ENCODE results near the gene PLA2G3. TPM values are rescaled to one million over a fixed set of nuclear protein-coding genes. Genes with fewer than 3 reads are reported as not detected.

The PLA2G3 gene
- total and polyA plus RNA-seq, 2 experiments from 2014 or later = 18.0 to 34.5 TPM

DNA sequence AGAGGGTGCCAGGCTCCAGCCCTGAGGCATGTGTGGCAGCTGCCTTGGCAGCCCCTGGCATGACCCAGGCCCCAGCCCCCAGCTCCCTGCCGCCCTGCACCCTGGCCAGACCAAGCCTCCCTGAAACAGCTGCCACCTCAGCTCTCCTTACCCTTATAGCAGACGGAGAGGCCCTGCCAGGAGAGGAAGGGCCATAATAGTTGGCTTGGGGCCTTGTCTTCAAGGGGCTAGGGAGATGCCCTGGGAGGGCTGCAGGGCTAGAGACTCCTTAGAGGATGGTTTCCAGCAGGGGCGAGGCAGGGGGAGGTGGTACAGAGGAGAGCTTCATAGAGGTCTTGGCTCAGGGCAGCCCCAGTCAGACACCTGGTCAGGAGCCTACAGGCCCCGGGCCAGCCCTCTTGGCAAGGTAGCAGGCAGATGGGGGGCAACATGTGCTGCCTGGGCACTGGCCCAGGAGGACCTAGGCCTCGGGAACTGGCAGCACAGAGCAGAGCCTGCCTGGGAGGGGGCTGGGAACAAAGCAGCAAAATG, 46.2 kb downstream of the PLA2G3 start:
- DNase-seq (ENCODE audit: low spot score) = no peak
- no peaks in the 10 kb centered on the region for H4K20me1 ChIP-seq (replicated peaks; ENCODE audit: insufficient read depth)

More for the DNA sequence above, 46.2 kb downstream of the PLA2G3 start:
- Histone ChIP-seq H3K4me2 (no peak overlapping the region), H3K27ac (ENCODE audit: low read depth) (no peak overlapping the region), H3K4me1 (ENCODE audit: insufficient read depth) (peaks cover 10% of the 10 kb centered on the region), H3K9me2 (ENCODE audit: insufficient read depth) (no peaks in the 10 kb centered on the region), H3K4me3 (no peak overlapping the region), H3K27me3 (ENCODE audit: insufficient read depth) (no peaks in the 10 kb centered on the region), H3K79me2 (replicated peaks; ENCODE audit: insufficient read depth) (no peaks in the 10 kb centered on the region), H3F3A (replicated peaks; ENCODE audit: low read depth) (0 out of 2 replicates have a peak, but pooled peaks cover 6% of the 10 kb centered on the region), H2AFZ (no peak overlapping the region), H3K36me3 (ENCODE audit: insufficient read depth) (no peaks in the 10 kb centered on the region)
- H3K4me3 Mint-ChIP-seq = no peak overlapping the region
- TF ChIP-seq POLR2AphosphoS5 (IDR thresholded peaks at IDR 0.05; ENCODE audit: low read depth) = no peak
- TF ChIP-seq, protein P1, sequence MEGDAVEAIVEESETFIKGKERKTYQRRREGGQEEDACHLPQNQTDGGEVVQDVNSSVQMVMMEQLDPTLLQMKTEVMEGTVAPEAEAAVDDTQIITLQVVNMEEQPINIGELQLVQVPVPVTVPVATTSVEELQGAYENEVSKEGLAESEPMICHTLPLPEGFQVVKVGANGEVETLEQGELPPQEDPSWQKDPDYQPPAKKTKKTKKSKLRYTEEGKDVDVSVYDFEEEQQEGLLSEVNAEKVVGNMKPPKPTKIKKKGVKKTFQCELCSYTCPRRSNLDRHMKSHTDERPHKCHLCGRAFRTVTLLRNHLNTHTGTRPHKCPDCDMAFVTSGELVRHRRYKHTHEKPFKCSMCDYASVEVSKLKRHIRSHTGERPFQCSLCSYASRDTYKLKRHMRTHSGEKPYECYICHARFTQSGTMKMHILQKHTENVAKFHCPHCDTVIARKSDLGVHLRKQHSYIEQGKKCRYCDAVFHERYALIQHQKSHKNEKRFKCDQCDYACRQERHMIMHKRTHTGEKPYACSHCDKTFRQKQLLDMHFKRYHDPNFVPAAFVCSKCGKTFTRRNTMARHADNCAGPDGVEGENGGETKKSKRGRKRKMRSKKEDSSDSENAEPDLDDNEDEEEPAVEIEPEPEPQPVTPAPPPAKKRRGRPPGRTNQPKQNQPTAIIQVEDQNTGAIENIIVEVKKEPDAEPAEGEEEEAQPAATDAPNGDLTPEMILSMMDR (conservative IDR thresholded peaks at IDR 0.05; ENCODE audit: low read depth in 2 of 2) = no peak
- no peak for TF ChIP-seq EZH2 (IDR thresholded peaks at IDR 0.05; ENCODE audit: low read depth, unreplicated experiment)
- no peak for TF ChIP-seq STAT1 (IDR thresholded peaks at IDR 0.05; ENCODE audit: unreplicated experiment)
- TF ChIP-seq, protein P2, sequence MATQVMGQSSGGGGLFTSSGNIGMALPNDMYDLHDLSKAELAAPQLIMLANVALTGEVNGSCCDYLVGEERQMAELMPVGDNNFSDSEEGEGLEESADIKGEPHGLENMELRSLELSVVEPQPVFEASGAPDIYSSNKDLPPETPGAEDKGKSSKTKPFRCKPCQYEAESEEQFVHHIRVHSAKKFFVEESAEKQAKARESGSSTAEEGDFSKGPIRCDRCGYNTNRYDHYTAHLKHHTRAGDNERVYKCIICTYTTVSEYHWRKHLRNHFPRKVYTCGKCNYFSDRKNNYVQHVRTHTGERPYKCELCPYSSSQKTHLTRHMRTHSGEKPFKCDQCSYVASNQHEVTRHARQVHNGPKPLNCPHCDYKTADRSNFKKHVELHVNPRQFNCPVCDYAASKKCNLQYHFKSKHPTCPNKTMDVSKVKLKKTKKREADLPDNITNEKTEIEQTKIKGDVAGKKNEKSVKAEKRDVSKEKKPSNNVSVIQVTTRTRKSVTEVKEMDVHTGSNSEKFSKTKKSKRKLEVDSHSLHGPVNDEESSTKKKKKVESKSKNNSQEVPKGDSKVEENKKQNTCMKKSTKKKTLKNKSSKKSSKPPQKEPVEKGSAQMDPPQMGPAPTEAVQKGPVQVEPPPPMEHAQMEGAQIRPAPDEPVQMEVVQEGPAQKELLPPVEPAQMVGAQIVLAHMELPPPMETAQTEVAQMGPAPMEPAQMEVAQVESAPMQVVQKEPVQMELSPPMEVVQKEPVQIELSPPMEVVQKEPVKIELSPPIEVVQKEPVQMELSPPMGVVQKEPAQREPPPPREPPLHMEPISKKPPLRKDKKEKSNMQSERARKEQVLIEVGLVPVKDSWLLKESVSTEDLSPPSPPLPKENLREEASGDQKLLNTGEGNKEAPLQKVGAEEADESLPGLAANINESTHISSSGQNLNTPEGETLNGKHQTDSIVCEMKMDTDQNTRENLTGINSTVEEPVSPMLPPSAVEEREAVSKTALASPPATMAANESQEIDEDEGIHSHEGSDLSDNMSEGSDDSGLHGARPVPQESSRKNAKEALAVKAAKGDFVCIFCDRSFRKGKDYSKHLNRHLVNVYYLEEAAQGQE (IDR thresholded peaks at IDR 0.05; ENCODE audit: unreplicated experiment) = no peak
- no peak for TF ChIP-seq NANOG (IDR thresholded peaks at IDR 0.05; ENCODE audit: borderline replicate concordance)
- TF ChIP-seq, protein P3, sequence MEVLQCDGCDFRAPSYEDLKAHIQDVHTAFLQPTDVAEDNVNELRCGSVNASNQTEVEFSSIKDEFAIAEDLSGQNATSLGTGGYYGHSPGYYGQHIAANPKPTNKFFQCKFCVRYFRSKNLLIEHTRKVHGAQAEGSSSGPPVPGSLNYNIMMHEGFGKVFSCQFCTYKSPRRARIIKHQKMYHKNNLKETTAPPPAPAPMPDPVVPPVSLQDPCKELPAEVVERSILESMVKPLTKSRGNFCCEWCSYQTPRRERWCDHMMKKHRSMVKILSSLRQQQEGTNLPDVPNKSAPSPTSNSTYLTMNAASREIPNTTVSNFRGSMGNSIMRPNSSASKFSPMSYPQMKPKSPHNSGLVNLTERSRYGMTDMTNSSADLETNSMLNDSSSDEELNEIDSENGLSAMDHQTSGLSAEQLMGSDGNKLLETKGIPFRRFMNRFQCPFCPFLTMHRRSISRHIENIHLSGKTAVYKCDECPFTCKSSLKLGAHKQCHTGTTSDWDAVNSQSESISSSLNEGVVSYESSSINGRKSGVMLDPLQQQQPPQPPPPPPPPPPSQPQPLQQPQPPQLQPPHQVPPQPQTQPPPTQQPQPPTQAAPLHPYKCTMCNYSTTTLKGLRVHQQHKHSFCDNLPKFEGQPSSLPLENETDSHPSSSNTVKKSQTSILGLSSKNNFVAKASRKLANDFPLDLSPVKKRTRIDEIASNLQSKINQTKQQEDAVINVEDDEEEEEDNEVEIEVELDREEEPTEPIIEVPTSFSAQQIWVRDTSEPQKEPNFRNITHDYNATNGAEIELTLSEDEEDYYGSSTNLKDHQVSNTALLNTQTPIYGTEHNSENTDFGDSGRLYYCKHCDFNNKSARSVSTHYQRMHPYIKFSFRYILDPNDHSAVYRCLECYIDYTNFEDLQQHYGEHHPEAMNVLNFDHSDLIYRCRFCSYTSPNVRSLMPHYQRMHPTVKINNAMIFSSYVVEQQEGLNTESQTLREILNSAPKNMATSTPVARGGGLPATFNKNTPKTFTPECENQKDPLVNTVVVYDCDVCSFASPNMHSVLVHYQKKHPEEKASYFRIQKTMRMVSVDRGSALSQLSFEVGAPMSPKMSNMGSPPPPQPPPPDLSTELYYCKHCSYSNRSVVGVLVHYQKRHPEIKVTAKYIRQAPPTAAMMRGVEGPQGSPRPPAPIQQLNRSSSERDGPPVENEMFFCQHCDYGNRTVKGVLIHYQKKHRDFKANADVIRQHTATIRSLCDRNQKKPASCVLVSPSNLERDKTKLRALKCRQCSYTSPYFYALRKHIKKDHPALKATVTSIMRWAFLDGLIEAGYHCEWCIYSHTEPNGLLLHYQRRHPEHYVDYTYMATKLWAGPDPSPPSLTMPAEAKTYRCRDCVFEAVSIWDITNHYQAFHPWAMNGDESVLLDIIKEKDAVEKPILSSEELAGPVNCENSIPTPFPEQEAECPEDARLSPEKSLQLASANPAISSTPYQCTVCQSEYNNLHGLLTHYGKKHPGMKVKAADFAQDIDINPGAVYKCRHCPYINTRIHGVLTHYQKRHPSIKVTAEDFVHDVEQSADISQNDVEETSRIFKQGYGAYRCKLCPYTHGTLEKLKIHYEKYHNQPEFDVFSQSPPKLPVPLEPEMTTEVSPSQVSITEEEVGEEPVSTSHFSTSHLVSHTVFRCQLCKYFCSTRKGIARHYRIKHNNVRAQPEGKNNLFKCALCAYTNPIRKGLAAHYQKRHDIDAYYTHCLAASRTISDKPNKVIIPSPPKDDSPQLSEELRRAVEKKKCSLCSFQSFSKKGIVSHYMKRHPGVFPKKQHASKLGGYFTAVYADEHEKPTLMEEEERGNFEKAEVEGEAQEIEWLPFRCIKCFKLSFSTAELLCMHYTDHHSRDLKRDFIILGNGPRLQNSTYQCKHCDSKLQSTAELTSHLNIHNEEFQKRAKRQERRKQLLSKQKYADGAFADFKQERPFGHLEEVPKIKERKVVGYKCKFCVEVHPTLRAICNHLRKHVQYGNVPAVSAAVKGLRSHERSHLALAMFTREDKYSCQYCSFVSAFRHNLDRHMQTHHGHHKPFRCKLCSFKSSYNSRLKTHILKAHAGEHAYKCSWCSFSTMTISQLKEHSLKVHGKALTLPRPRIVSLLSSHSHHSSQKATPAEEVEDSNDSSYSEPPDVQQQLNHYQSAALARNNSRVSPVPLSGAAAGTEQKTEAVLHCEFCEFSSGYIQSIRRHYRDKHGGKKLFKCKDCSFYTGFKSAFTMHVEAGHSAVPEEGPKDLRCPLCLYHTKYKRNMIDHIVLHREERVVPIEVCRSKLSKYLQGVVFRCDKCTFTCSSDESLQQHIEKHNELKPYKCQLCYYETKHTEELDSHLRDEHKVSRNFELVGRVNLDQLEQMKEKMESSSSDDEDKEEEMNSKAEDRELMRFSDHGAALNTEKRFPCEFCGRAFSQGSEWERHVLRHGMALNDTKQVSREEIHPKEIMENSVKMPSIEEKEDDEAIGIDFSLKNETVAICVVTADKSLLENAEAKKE (CRISPR knock-in tag; IDR thresholded peaks at IDR 0.05) = no peak
- TF ChIP-seq JUNB (IDR thresholded peaks at IDR 0.05; ENCODE audit: unreplicated experiment) = no peak
- no peak for TF ChIP-seq CREB1 (CRISPR knock-in tag; IDR thresholded peaks at IDR 0.05; ENCODE audit: low read depth)
- no peak for TF ChIP-seq ZNF114 (CRISPR knock-in tag; IDR thresholded peaks at IDR 0.05)
- TF ChIP-seq, protein P4, sequence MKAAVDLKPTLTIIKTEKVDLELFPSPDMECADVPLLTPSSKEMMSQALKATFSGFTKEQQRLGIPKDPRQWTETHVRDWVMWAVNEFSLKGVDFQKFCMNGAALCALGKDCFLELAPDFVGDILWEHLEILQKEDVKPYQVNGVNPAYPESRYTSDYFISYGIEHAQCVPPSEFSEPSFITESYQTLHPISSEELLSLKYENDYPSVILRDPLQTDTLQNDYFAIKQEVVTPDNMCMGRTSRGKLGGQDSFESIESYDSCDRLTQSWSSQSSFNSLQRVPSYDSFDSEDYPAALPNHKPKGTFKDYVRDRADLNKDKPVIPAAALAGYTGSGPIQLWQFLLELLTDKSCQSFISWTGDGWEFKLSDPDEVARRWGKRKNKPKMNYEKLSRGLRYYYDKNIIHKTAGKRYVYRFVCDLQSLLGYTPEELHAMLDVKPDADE (IDR thresholded peaks at IDR 0.05) = no peak
- no peak for TF ChIP-seq EZH2phosphoT487 (IDR thresholded peaks at IDR 0.05; ENCODE audit: unreplicated experiment)
- no peak for TF ChIP-seq ZNF331 (CRISPR knock-in tag; IDR thresholded peaks at IDR 0.05; ENCODE audit: low read depth)
- H3K27ac Mint-ChIP-seq = no peak overlapping the region
- H3K36me3 Mint-ChIP-seq (ENCODE audit: low read depth) = no peaks in the 10 kb centered on the region; the same call in 2 of the 3 replicates
- ATAC-seq = no peak
- peaks cover 14% of the 10 kb centered on the region for H3K4me1 Mint-ChIP-seq
- H3K9me3 Mint-ChIP-seq = no peaks in the 10 kb centered on the region
- peaks cover 16% of the 10 kb centered on the region for H3K27me3 Mint-ChIP-seq (ENCODE audit: insufficient read depth, low read depth, poor library complexity)

Measured in GM23338 (cell line).